ENCODE results near the gene CLDN2.
A peak's percentile ranks its signal among the peaks of the same experiment; 100 is the strongest.

GRCh38 chrX:106952988-106953387 is 32.8 kb downstream of the CLDN2 start:
- peak; percentile 46 to 55 (median 54) for TF ChIP-seq CTCF (IDR thresholded peaks at IDR 0.05)
- TF ChIP-seq POLR2A (IDR thresholded peaks at IDR 0.05), result no peak

Measured in right lobe of liver (tissue), 4 donors.